SKM-1 (cell line): ENCODE results near the gene PDIA4.
"Not testable (repeated sequence)": the region's sequence is repeated elsewhere in the genome, so short reads cannot be mapped to it uniquely, and the experiment has no call there.

Experiments
- DNase-seq: peaks from one replicate; lab custom pipeline; 2025; ENCODE audit not compliant: unreplicated experiment; lab: John Stamatoyannopoulos, UW

PDIA4 gene

DNA sequence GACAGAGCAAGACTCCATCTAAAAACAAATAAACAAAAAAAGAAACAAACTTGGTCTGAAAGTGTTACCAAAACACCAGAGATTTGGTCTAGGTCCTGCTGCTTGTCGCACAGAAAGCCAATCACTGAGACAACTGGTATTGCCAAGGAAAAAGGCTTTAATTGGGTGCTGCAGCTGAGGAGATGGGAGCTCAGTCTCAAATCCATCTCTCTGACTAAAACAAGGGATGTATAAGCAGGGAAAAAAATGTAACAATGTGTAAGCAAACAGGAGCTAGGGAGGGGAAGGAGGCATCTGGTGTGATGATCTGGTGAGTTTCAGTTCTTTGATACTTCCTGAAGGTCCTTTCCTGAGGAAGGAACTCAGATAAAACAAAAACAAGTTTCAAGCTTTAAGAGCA, 8.4 kb upstream of the PDIA4 start:
- no peak for DNase-seq

DNA sequence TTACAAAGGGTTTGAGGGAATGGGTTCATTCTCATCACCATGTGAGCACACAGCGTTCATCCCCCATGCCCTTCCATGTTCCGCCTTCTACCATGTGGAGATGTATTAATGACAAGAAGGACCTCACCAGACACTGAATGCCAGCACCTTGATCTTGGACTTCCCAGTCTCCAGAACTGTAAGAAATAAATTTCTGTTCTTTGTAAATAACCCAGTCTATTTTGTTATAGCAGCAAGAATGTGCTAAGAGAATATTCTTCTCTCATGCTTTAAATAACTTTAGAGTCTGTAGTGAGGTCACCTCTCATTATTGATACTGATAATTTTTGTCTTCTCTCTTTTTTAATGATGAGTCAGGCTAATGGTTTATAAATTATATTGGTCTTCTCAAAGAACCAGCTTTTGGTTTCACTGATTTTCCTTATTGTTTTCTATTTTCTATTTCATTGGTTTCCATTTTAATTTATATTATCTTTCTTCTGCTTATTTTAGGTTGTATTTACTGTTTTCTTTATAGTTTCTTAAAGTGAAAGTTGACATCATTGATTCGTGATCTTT, 3.1 kb upstream of the PDIA4 start:
- no peak for DNase-seq

DNA sequence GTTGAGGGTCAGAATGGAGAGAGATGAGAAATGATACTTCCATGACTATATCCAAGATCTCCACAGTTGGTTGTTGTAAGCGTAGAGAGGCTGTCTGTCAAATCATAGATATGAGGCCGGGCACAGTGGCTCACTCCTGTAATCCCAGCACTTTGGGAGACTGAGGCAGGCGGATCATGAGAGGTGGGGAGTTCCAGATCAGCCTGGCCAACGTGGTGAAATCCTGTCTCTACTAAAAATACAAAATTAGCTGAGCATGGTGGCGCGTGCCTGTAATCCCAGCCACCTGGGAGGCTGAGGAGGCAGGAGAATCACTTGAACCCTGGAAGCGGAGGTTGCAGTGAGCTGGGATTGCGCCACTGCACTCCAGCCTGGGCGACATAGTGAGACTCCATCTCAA, 2.1 kb upstream of the PDIA4 start:
- not testable (repeated sequence) for DNase-seq

DNA sequence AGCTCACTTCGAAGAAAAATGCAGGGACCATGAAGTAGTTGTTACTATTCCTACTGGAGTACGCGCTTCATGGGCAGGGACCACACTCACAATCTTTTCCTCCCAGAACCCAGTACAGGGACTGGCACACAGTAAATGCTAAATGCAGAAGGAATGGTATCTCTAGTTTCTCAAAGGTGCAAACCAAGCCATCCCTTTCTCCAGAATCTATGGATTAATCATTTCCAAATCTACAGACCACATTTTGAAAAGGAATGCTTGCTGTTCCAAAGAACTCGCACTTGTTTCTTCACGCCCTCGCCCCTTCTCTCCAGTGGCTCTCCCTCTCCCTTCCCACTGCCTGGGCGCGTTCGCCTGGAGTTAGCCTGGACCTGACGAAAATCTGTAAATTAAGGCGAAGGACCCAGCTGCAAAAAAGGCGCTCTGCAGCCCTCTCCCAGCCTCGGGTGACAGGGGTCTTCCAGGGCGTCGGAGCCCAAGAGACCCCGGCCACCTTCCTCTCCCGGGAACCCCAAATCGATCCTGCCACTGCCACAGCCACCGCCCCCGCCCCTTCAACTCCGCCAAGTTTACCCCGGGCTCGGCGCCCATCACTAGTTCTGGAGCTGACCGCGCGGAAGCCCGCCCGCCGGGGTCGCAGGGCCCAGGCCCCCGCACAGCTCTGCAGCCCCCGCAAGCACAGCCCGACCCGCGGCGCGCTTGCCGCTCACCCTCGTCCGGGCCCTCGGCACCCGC, 527 bp downstream of the PDIA4 start:
- no peak for DNase-seq

DNA sequence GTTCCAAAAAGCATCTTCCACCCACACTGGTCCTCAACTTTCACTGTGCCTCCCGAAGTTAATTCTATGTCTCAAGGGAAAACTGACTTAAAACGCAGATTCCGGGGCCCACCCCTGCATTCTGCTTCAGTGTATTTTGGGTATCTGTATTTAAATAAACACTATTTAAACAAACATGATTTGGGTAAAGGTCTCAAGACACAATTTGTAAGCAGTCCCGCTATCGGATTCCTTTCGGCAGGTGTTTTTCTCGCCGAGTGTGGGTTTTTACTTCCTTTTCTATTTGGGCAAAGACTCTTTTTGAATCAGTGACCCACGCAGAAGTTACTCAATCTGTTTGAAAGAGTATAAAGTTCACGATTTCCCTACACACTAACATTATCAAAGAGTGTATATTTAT, 1.2 kb downstream of the PDIA4 start:
- no peak for DNase-seq

DNA sequence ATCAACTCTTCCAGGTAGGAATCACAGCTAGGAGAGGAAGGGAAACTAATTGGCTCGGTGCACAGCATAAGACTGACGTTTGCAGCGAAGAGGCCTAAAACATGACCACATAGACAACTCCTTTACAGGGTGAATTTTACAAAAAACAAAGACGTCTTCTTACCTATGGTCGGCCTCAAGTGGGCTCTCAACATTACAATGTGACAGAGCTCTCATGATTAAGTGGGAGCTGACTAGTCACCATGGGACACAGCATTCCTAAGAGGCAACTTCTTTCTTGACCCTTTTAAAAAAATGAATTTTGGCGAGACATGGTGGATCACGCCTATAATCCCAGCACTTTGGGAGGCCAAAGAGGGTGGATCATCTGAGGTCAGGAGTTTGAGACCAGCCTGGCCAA, 4.6 kb downstream of the PDIA4 start:
- no peak for DNase-seq

DNA sequence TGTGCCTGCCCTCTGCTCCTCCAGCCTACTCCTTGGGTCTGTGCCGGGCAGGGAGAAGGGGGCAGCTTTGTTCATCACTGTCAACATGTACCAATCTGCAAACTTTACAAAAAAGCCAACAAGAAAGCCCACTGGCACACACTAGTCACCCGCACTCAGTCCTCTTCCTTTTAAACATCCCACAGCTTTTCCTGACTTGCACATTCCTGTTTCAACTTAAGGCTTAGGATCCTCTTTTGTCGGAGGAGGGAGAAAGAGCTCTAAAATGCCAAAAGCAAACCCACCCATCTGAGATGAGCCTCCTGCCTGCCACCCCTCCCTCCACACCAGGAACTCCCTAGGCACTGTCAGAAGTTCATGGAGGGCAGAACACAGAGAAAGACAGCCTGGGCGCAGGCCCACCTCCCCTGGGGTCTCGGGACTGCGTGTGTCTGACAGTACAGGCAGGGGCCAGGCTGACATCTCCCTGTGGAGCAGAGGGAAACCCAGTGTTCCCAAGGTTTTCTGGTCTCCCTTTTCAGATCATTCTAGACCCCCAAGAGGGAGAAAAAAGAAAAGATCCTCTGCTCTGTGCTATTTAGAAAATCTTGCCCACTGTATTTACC, 5.4 kb downstream of the PDIA4 start:
- DNase-seq: no peak

DNA sequence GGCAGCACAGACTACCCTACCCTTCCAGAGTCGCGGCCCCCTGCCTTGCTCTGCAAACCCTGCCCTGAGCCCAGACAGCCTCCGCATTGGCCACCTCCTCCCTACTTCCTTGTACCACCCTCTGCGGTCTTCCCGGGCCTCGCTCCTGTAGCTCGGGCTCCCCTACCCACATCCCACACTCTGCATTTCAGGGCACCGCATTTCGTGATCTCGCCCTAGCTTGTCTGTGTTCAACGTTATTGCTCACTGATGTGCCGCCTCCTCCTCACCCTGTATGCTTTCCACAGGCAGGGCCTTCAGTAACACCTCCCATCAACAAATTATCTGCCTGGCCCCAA, 6.6 kb downstream of the PDIA4 start:
- no peak for DNase-seq

DNA sequence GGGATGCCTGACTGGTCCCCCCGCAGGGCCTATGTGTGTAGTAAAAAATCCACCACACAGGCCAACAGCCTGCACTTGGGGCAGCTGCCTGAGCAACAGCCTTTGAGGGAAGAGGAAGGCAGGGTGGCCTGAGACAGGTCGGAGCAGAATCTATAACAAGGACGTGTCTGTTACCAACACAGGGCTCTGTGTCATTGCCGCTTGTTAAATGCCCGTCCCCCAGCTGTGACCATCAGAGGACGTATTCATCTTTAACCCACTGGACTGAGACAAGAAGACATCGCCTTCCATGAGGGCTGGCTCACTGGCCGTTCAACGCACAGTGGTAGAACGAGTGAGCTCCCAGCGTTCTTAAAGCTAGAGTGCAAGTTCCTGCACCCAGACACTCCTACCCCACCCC, 7.8 kb downstream of the PDIA4 start:
- DNase-seq: no peak

DNA sequence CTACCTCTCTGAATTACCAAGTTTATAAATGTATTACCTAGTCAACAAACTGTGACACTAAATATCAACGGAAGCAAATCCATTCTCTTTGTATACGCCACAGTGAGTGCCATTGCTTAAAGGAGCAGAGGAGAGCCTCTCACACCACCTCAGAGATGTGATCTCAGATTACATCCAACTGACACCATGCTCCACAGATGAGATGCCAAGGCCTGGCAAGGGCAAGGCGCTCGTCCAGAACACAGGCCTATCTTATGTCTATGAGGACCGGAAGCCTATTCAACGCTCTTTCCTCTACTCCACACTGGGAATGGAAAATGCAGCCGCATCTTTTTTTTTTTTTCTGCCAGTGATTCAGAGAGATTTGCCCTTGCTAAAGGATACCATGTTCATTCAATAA, 11.4 kb downstream of the PDIA4 start:
- DNase-seq: no peak

DNA sequence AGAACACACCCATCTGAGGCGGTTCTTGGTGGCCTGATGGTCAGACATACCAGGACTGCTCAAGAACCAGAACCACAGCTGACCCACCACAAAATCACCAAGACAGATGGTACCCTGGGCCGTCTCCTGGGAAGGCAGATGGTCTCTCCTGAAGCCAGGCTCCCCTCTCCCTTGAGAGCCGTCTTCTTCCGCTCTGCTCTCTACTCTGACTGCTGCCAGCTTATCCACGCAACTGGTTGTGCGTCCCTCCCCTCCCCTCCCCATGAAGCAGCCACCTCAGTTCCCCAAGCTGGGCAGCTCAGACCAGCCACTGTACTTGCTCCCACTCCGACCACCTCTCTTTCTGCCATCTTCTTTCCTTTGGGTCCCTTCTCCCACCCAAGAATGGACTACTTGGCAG, 14.0 kb downstream of the PDIA4 start:
- no peak for DNase-seq

DNA sequence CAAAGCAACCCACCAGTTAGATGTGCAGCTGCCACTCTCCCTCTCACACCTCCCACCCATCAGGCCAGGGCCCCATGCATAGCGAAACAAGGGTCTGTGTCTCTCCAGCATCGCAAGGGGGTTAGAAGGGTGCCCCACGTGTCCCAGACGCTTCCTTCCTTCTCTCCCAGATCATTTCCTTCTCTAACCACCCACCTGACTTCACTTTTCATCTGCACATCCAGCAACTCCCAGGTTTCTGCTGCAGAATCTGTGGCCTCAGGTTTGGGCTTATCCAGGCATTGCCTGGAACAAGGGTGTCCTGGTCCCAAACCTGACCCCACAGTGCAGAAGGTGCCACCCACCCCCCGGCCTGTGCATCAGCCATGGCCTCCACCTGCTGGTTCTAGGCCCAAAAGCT, 14.4 kb downstream of the PDIA4 start:
- no peak for DNase-seq

DNA sequence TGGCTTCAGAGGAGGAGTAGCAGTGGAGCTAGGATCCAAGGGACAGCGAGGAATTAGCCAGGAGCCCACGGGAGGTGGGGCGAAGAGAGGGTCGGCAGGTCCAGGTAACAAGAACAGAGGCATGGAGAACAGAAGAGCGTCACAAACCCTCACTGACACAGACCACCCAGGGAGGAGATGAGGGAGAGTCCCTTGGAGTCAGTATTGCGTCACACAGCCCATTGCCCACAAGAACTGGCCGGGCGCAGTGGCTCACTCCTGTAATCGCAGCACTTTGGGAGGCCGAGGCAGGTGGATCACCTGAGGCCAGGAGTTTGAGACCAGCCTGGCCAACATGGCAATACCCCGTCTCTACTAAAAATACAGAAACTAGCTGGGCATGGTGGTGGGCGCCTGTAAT, 15.6 kb downstream of the PDIA4 start:
- not testable (repeated sequence) for DNase-seq

DNA sequence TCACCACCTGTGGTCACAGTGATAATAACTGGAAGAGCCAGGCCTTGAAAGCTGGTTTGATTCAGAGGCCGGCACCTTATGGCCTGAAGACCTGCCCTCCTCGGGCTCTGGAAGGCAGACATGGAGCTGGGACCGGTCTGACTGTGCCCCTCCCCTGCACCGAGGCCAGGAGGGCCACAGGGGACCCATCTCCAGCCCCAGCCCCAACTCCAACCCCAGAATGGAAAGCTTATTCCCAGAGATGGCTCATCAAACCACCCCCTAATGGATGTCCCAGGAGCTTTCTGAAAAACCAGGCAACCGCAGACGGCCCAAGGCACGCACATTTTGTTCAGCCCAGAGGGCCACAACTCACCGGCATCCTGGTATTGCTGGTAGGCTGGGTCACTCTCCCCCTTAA, 16.8 kb downstream of the PDIA4 start:
- DNase-seq: no peak

DNA sequence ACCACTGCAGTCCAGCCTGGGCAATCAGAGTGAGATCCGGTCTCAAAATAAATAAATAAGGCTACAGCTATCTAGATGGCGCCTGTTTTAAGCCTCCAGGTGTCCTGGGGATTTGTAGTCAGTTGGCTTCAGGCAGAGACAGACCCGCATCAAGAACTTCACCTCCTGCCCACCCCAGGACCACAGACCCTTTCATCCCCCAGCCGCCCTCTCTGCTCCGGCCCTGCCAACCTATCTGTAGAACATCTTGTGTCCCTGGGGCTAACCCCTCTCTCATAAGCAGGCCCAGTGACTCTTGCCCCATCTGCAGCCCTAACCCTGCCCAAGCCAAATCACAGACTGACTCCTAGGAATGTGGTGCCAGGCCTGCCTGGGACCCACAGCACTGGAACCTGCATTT, 17.9 kb downstream of the PDIA4 start:
- no peak for DNase-seq

DNA sequence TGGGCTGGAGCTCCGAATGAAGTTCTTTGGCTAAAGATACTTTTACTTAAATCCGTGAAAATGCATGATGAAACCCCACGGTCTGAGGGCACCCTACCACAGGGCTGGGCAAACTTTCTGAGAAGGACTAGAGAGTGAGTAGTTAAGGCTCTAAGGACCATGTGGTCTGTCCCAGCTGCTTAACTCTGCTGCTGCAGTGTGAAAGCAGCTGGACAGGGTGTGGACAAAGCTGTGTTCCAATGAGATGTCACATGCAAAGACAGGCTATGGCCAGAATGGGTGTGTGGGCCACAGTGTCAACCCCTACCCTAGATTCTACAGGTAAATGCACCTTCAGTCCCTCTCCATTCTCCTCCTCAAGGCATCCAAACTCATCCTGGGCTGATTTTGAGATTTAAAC, 18.8 kb downstream of the PDIA4 start:
- no peak for DNase-seq

DNA sequence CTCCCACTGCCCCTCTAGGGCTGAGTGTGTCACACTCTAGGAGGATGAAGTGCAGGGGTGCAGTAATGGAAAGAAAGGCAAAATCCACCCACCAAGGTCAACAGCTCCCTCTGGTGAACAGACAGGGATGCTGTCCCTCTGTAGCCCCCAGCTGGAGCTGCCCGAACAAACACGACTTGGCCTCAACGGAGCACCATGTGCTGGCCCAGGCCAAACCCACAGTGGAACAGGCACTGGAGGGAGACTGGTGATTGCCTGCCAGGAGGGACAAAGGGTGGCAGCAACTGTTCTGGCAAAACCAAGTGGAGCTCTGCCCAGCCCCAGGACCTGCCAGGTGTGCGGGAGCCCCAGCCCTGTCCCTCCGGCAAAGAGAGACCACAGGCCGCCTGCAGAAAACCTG, 20.7 kb downstream of the PDIA4 start:
- no peak for DNase-seq

DNA sequence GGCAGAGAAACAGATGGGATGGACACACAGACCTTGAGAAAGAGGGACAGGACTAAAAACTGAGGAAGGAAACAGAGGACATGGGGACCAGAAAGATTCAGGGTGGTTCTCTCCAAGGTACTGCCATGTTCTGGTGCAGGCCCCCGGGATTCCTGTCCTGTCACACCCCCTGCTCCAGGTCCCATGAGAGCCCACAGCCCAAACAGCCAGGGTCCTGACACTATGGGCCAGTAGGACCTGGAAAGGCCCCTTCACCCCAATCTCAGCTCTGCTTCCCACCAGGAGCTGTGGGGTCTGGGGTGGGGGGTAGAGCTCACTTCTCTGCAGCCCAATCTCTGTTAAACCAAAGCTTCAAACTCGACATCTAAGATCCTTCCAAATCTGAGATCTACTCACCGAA, 21.2 kb downstream of the PDIA4 start:
- no peak for DNase-seq

DNA sequence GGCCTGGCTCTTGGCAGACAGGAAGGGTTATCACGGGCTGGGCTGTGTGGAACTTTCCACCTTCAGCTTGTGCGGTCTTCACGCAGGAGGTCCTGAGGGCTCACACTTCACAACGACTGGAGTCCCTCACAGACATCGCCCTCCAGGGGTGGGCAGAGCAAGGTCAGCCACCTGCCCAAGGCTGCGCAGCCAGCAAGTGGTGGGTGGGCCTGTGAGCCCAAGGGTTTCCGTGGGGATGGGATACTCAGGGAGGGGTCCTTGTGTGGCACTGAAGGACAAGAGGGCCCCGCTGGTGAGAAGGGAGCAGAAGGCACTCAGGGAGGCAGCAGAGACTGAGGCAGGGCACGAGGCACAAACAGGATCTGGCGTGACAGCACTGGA, 22.0 kb downstream of the PDIA4 start:
- no peak for DNase-seq

DNA sequence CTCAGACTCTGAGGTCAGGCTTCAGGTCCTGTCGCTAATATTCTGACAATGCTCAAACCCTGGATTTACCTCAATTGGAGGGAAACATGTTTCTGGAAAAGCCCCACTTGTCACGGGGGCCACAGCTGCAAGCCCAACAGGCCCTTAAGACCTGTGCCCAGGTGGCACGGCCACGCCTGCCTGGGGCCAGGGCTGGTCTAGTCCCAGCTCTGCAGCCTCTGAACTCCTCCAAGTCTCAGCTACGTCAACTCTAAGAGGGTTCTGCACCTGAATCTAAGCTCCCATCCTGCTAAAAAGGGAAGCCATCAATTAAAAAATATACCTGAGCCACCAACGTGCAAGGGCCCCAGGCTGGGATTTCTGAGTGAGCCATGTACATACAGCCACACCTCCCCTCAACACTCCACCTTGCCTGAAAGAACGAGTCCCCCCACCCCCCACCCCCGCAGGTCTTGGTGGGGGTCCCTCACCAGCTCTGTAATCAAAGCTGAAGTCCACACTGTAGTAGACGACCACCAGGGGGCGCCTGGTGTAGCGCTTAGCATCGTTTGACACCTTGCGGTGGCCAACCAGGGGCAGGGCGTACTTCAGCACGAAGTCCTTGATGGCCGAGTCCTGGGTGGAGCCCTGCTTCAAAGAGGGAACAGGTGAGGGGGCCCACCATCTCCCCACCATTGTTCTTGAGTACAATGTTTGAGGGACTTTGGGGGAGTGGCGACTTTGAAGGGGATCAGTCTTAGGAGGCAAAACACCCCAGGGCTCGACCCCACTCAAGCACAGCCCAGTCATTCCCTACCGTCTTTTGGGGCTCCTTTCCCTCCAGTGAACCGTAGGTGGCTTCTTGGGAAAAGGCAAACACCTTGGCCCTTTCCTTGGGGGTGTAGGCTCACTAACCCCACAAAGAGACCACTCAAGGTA, 22.6 kb downstream of the PDIA4 start:
- no peak for DNase-seq

DNA sequence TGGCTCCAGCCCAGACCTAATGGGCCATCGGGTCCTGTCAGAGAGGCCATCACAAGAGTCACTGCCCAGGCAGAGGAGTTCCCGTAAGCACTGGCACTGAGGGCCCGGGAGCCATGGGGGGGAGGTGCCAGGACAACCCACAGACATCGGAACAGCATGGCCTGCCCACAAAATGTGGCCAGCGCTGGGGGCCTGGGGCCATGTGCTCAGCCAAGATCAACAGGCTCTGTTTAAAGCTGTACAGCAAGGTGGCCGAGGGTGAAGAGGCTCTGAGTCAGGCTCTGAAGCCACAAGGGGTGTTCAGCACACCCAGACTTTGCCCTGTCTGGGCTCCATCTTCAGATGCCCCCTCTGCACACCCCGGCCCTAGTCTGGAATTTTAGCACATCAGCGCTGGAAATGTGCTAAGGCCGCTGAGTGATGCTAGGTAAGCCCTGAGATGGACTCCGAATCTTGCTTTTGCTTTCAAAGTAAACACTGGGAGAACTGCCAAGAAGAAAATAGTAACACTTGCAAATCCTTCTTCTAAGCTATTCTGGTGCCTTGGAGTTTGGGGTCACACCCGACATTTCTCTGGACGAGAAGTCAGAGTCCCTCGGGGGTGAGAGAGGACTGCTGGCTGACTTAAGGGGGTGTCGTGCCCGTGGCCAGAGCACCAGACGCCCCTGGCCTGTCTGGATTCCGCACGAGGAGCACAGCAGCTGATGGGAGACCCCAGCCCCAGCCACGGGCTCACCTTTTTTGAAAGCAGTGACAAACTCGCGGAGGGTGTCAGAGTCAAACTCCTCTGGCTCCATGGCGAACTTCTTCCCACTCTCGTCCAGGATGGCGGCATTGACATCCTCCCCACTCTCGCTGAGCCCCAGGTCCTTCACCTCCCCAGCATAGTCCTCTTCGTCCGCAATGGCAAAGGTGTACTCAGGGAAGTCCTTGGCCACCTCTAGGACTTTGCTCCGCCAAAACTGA, 23.6 kb downstream of the PDIA4 start:
- no peak for DNase-seq
